ENCODE measurements around the gene HTD2. TPM values are rescaled to one million over a fixed set of nuclear protein-coding genes. Genes with fewer than 3 reads are reported as not detected.
A peak's percentile ranks its signal among the peaks of the same experiment; 100 is the strongest.

HTD2 gene
- total and polyA plus RNA-seq, 2 experiments from 2014 or later: 9.9 to 26.0 TPM

GRCh38 chr3:58357402-58357801, 51.1 kb downstream of the HTD2 start:
- no peak for DNase-seq (ENCODE audit: low read depth in 1 of 2, low spot score in 1 of 2)
- H3K4me1 ChIP-seq (ENCODE audit: low read depth): peaks cover 3% of the 10 kb centered on the region
- TF ChIP-seq CTCF (IDR thresholded peaks at IDR 0.05; ENCODE audit: low read depth, low read length): no peak
- no peak overlapping the region for H3K27ac ChIP-seq
- H3K4me3 ChIP-seq: no peak overlapping the region
- H3K27me3 ChIP-seq: no peaks in the 10 kb centered on the region
- no peaks in the 10 kb centered on the region for H3K9me3 ChIP-seq (ENCODE audit: low read depth)
- H3K36me3 ChIP-seq: no peaks in the 10 kb centered on the region

GRCh38 chr3:58358092-58358491, 51.8 kb downstream of the HTD2 start:
- no peak for TF ChIP-seq CTCF (IDR thresholded peaks at IDR 0.05; ENCODE audit: low read depth, low read length)
- H3K27me3 ChIP-seq: no peaks in the 10 kb centered on the region
- no peak for DNase-seq (ENCODE audit: low read depth in 1 of 2, low spot score in 1 of 2)
- no peak overlapping the region for H3K4me3 ChIP-seq
- peaks cover 3% of the 10 kb centered on the region for H3K4me1 ChIP-seq (ENCODE audit: low read depth)
- H3K9me3 ChIP-seq (ENCODE audit: low read depth): no peaks in the 10 kb centered on the region
- H3K27ac ChIP-seq: no peak overlapping the region
- H3K36me3 ChIP-seq: no peaks in the 10 kb centered on the region

- H3K27me3 ChIP-seq: no peaks in the 10 kb centered on the region
- TF ChIP-seq CTCF (IDR thresholded peaks at IDR 0.05; ENCODE audit: low read depth, low read length): no peak
- no peak for DNase-seq (ENCODE audit: low read depth in 1 of 2, low spot score in 1 of 2)
- no peaks in the 10 kb centered on the region for H3K36me3 ChIP-seq
- no peaks in the 10 kb centered on the region for H3K9me3 ChIP-seq (ENCODE audit: low read depth)
- H3K4me1 ChIP-seq (ENCODE audit: low read depth): peaks cover 3% of the 10 kb centered on the region
- H3K4me3 ChIP-seq: no peak overlapping the region
- H3K27ac ChIP-seq: no peak overlapping the region
These were observed 52.5 kb downstream of the HTD2 start for GRCh38 chr3:58358808-58359207.

GRCh38 chr3:58359621-58360020, 53.3 kb downstream of the HTD2 start:
- Histone ChIP-seq H3K4me1 (ENCODE audit: low read depth) (peaks cover 3% of the 10 kb centered on the region), H3K27ac (no peak overlapping the region), H3K27me3 (no peaks in the 10 kb centered on the region), H3K4me3 (no peak overlapping the region), H3K9me3 (ENCODE audit: low read depth) (no peaks in the 10 kb centered on the region), H3K36me3 (no peaks in the 10 kb centered on the region)
- TF ChIP-seq CTCF (IDR thresholded peaks at IDR 0.05; ENCODE audit: low read depth, low read length): no peak
- no peak for DNase-seq (ENCODE audit: low read depth in 1 of 2, low spot score in 1 of 2)

GRCh38 chr3:58361866-58362265, 55.5 kb downstream of the HTD2 start:
- no peak overlapping the region for H3K27ac ChIP-seq
- no peak for DNase-seq (ENCODE audit: low read depth in 1 of 2, low spot score in 1 of 2)
- no peaks in the 10 kb centered on the region for H3K4me1 ChIP-seq (ENCODE audit: low read depth)
- no peaks in the 10 kb centered on the region for H3K9me3 ChIP-seq (ENCODE audit: low read depth)
- TF ChIP-seq CTCF (IDR thresholded peaks at IDR 0.05; ENCODE audit: low read depth, low read length): no peak
- no peak overlapping the region for H3K4me3 ChIP-seq
- H3K36me3 ChIP-seq: no peaks in the 10 kb centered on the region
- no peaks in the 10 kb centered on the region for H3K27me3 ChIP-seq

GRCh38 chr3:58366699-58367098, 60.4 kb downstream of the HTD2 start:
- Histone ChIP-seq H3K4me1 (ENCODE audit: low read depth) (no peaks in the 10 kb centered on the region), H3K27me3 (no peaks in the 10 kb centered on the region), H3K27ac (no peak overlapping the region), H3K9me3 (ENCODE audit: low read depth) (no peaks in the 10 kb centered on the region), H3K36me3 (no peaks in the 10 kb centered on the region), H3K4me3 (no peak overlapping the region)
- DNase-seq (ENCODE audit: low read depth in 1 of 2, low spot score in 1 of 2): peak in 1 of 2 donors; percentile 45
- no peak for TF ChIP-seq CTCF (IDR thresholded peaks at IDR 0.05; ENCODE audit: low read depth, low read length)

All from cardiac muscle cell (in vitro differentiated cells and primary cell).